SU-DHL-6 (cell line): ENCODE results near the gene HABP4.

Source experiments
- H2AFZ ChIP-seq: fragments of 200-600 bp; sonication (generic); 2 replicates; pipeline ENCODE4 v1.6.1; 2014; ENCODE audit warnings: low read depth, mild to moderate bottlenecking, moderate library complexity, mixed read lengths, antibody characterized with exemption, low read length; ENCODE audit not compliant: severe bottlenecking
- H3F3A ChIP-seq: fragments of 200-600 bp; shearing (Covaris generic); 2 replicates; pipeline ENCODE4 v1.6.0; 2016; ENCODE audit warnings: antibody characterized with exemption, mild to moderate bottlenecking; ENCODE audit not compliant: insufficient read depth
- H3K27ac ChIP-seq: fragments of 200-600 bp; sonication (generic); 2 replicates; pipeline ENCODE4 v1.5.1; 2016; ENCODE audit warnings: low read depth, mild to moderate bottlenecking, low read length, moderate library complexity, mixed read lengths
- H3K27me3 ChIP-seq: fragments of 200-600 bp; sonication (generic), shearing (Covaris generic); 2 replicates; pipeline ENCODE4 v1.6.0; 2014; ENCODE audit warnings: mild to moderate bottlenecking, low read length
- H3K36me3 ChIP-seq: fragments of 200-600 bp; sonication (generic); 2 replicates; pipeline ENCODE4 v1.6.1; 2014; ENCODE audit warnings: mild to moderate bottlenecking, low read length, mixed read lengths
- H3K4me2 ChIP-seq: fragments of 300-600, 200-600 bp; shearing (Covaris generic), sonication (generic); 2 replicates; pipeline ENCODE4 v1.6.0; 2014; ENCODE audit warnings: low read length, low read depth, mild to moderate bottlenecking; ENCODE audit not compliant: poor library complexity, severe bottlenecking
- H3K4me3 ChIP-seq: fragments of 200-600 bp; sonication (generic); 2 replicates; pipeline ENCODE4 v1.5.1; 2014; ENCODE audit warnings: antibody characterized with exemption, low read length, mild to moderate bottlenecking, mixed read lengths; ENCODE audit not compliant: insufficient read depth, poor library complexity, severe bottlenecking
- H3K79me2 ChIP-seq: fragments of 200-600 bp; sonication (generic); 2 replicates; pipeline ENCODE4 v1.6.1; 2014; ENCODE audit warnings: mild to moderate bottlenecking, low read length, moderate library complexity; ENCODE audit not compliant: insufficient read depth
- H3K9ac ChIP-seq: fragments of 200-600 bp; sonication (generic); 2 replicates; pipeline ENCODE4 v1.7.0; 2014; ENCODE audit warnings: mild to moderate bottlenecking, low read length
- H3K9me2 ChIP-seq: fragments of 200-600 bp; sonication (generic); replicated peaks from 2 replicates; pipeline ENCODE4 v1.6.1; 2014; ENCODE audit warnings: low read length; ENCODE audit not compliant: insufficient read depth
- H3K9me3 ChIP-seq: fragments of 200-600 bp; sonication (generic); 2 replicates; pipeline ENCODE4 v1.6.1; 2014; ENCODE audit warnings: low read length, mixed read lengths; ENCODE audit not compliant: insufficient read depth
- H4K20me1 ChIP-seq: fragments of 200-600 bp; sonication (generic); 2 replicates; pipeline ENCODE4 v1.6.1; 2014; ENCODE audit warnings: low read depth, mild to moderate bottlenecking, antibody characterized with exemption, low read length, moderate library complexity, mixed read lengths
- CTCF ChIP-seq: fragments of 200-600 bp; sonication (generic); IDR thresholded peaks from one replicate; pipeline ENCODE4 v1.5.1; 2017; ENCODE audit warnings: antibody characterized with exemption, mild to moderate bottlenecking, low read length, moderate library complexity; ENCODE audit not compliant: insufficient read depth, poor library complexity, severe bottlenecking
- EZH2phosphoT487 ChIP-seq: fragments of 200-600 bp; sonication (generic), shearing (Covaris generic); conservative IDR thresholded peaks from 2 replicates; pipeline ENCODE4 v1.6.1; 2018; ENCODE audit warnings: mild to moderate bottlenecking, antibody characterized with exemption, low read length, moderate library complexity, mixed read lengths

The HABP4 gene

GRCh38 chr9:96476013-96476412 is 26.0 kb downstream of the HABP4 start:
- H3K4me2 ChIP-seq = no peak overlapping the region
- H3K79me2 ChIP-seq = no peaks in the 10 kb centered on the region
- no peaks in the 10 kb centered on the region for H3K9me3 ChIP-seq
- H3F3A ChIP-seq = no peaks in the 10 kb centered on the region
- TF ChIP-seq EZH2phosphoT487 = no peak
- no peak for TF ChIP-seq CTCF
- H3K4me3 ChIP-seq = no peak overlapping the region
- H4K20me1 ChIP-seq = no peaks in the 10 kb centered on the region
- no peak overlapping the region for H2AFZ ChIP-seq
- no peaks in the 10 kb centered on the region for H3K36me3 ChIP-seq
- no peak overlapping the region for H3K9ac ChIP-seq
- no peaks in the 10 kb centered on the region for H3K27me3 ChIP-seq
- H3K27ac ChIP-seq = no peak overlapping the region
- no peaks in the 10 kb centered on the region for H3K9me2 ChIP-seq

- no peaks in the 10 kb centered on the region for H3K27me3 ChIP-seq
- no peak overlapping the region for H3K4me2 ChIP-seq
- H3F3A ChIP-seq = no peaks in the 10 kb centered on the region
- no peak overlapping the region for H3K4me3 ChIP-seq
- H3K9me3 ChIP-seq = no peaks in the 10 kb centered on the region
- H3K36me3 ChIP-seq = no peaks in the 10 kb centered on the region
- H3K27ac ChIP-seq = no peak overlapping the region
- H3K79me2 ChIP-seq = no peaks in the 10 kb centered on the region
- no peak for TF ChIP-seq EZH2phosphoT487
- no peak for TF ChIP-seq CTCF
- no peaks in the 10 kb centered on the region for H3K9me2 ChIP-seq
- no peaks in the 10 kb centered on the region for H4K20me1 ChIP-seq
- H3K9ac ChIP-seq = no peak overlapping the region
- H2AFZ ChIP-seq = no peak overlapping the region
Observed at GRCh38 chr9:96476591-96476990, 26.6 kb downstream of the HABP4 start.

- Histone ChIP-seq H3K79me2 (no peaks in the 10 kb centered on the region), H3K9me3 (no peaks in the 10 kb centered on the region), H3K9me2 (no peaks in the 10 kb centered on the region), H3K27ac (no peak overlapping the region), H3K36me3 (no peaks in the 10 kb centered on the region), H3K4me2 (no peak overlapping the region), H2AFZ (no peak overlapping the region), H3F3A (no peaks in the 10 kb centered on the region), H3K27me3 (no peaks in the 10 kb centered on the region), H4K20me1 (no peaks in the 10 kb centered on the region), H3K9ac (no peak overlapping the region), H3K4me3 (no peak overlapping the region)
- TF ChIP-seq CTCF = no peak
- TF ChIP-seq EZH2phosphoT487 = no peak
Observed at GRCh38 chr9:96478829-96479371, 28.9 kb downstream of the HABP4 start.
